GM18505 (cell line): ENCODE data around the gene ZNF736.

Experiments used
- ATAC-seq: cut with Tn5 transposase; IDR thresholded peaks from one replicate; pipeline ENCODE4 v1.9.1; 2021; ENCODE audit not compliant: unreplicated experiment
- POLR2A ChIP-seq: IDR thresholded peaks from 4 replicates; pipeline ENCODE4 v1.6.1; 2011; ENCODE audit warnings: borderline replicate concordance; ENCODE audit not compliant: insufficient read depth, insufficient read length; ENCODE audit errors: extremely low read depth

ZNF736 gene

GRCh38 chr7:64359543-64359942 lies 45.8 kb downstream of the ZNF736 start:
- no peak for TF ChIP-seq POLR2A
- no peak for ATAC-seq

GRCh38 chr7:64371116-64371515 lies 57.4 kb downstream of the ZNF736 start:
- no peak for ATAC-seq
- no peak for TF ChIP-seq POLR2A

GRCh38 chr7:64373017-64373416 lies 59.3 kb downstream of the ZNF736 start:
- ATAC-seq, result no peak
- TF ChIP-seq POLR2A, result no peak

- no peak for ATAC-seq
- no peak for TF ChIP-seq POLR2A
Observed at GRCh38 chr7:64400401-64400800, 86.6 kb downstream of the ZNF736 start.
